Measurements from ENCODE around the gene RTL10. TPM values are rescaled to one million over a fixed set of nuclear protein-coding genes. Genes with fewer than 3 reads are reported as not detected.

Gene RTL10
- total and polyA plus RNA-seq, 2 experiments from 2014 or later = 13.0 to 15.9 TPM

- 22% methylated on average over 32 of the region's 32 CpGs for WGBS (ENCODE audit: low lambda C conversion rate, missing lambda C conversion rate)
- H2AFZ ChIP-seq = no peak overlapping the region
Observed at GRCh38 chr22:19891317-19892256, 36.9 kb upstream of the RTL10 start.

GRCh38 chr22:19890502-19891316, 36.0 kb upstream of the RTL10 start:
- no peak overlapping the region for H3K27ac ChIP-seq
- no peaks in the 10 kb centered on the region for H3K9me2 ChIP-seq (replicated peaks; ENCODE audit: insufficient read depth)

More at GRCh38 chr22:19891317-19892256, 36.9 kb upstream of the RTL10 start:
- peak overlapping the region; percentile 68 for H3K4me2 ChIP-seq
- no peaks in the 10 kb centered on the region for H3K9me3 ChIP-seq (ENCODE audit: low read depth)
- no peak overlapping the region for H3K4me3 ChIP-seq
- H3K79me2 ChIP-seq = no peaks in the 10 kb centered on the region
- DNase-seq (ENCODE audit: low spot score) = peak; percentile 74
- H3K36me3 ChIP-seq (replicated peaks; ENCODE audit: insufficient read depth, low read depth) = no peaks in the 10 kb centered on the region
- TF ChIP-seq CTCF (IDR thresholded peaks at IDR 0.05; ENCODE audit: poor library complexity) = no peak
- TF ChIP-seq EZH2phosphoT487 (IDR thresholded peaks at IDR 0.05; ENCODE audit: low read depth, severe bottlenecking, unreplicated experiment) = no peak
- H3K27me3 ChIP-seq = no peaks in the 10 kb centered on the region
- H3K27ac ChIP-seq = peak overlapping the region; percentile 45
- no peaks in the 10 kb centered on the region for H3K9me2 ChIP-seq (replicated peaks; ENCODE audit: insufficient read depth)
- H4K20me1 ChIP-seq (ENCODE audit: insufficient read depth, poor library complexity, severe bottlenecking) = no peaks in the 10 kb centered on the region
- peaks cover 21% of the 10 kb centered on the region for H3K4me1 ChIP-seq (ENCODE audit: insufficient read depth)

GRCh38 chr22:19889951-19890350, 35.3 kb upstream of the RTL10 start:
- TF ChIP-seq EZH2 (IDR thresholded peaks at IDR 0.05; ENCODE audit: borderline replicate concordance) (no peak), CTCF (IDR thresholded peaks at IDR 0.05; ENCODE audit: poor library complexity) (no peak), EZH2phosphoT487 (IDR thresholded peaks at IDR 0.05; ENCODE audit: low read depth, severe bottlenecking, unreplicated experiment) (no peak)
- H3K36me3 ChIP-seq (replicated peaks; ENCODE audit: insufficient read depth, low read depth) = no peaks in the 10 kb centered on the region

More at GRCh38 chr22:19890502-19891316, 36.0 kb upstream of the RTL10 start:
- H3K36me3 ChIP-seq (replicated peaks; ENCODE audit: insufficient read depth, low read depth) = no peaks in the 10 kb centered on the region
- H3K79me2 ChIP-seq = no peaks in the 10 kb centered on the region
- no peaks in the 10 kb centered on the region for H3K9me3 ChIP-seq (ENCODE audit: low read depth)
- 80% methylated on average over 20 of the region's 20 CpGs for WGBS (ENCODE audit: low lambda C conversion rate, missing lambda C conversion rate)
- H4K20me1 ChIP-seq (ENCODE audit: insufficient read depth, poor library complexity, severe bottlenecking) = no peaks in the 10 kb centered on the region
- peaks cover 21% of the 10 kb centered on the region for H3K4me1 ChIP-seq (ENCODE audit: insufficient read depth)
- DNase-seq (ENCODE audit: low spot score) = no peak
- TF ChIP-seq EZH2phosphoT487 (IDR thresholded peaks at IDR 0.05; ENCODE audit: low read depth, severe bottlenecking, unreplicated experiment) = no peak
- no peak for TF ChIP-seq CTCF (IDR thresholded peaks at IDR 0.05; ENCODE audit: poor library complexity)
- TF ChIP-seq EZH2 (IDR thresholded peaks at IDR 0.05; ENCODE audit: borderline replicate concordance) = no peak
- no peaks in the 10 kb centered on the region for H3K27me3 ChIP-seq
- peak overlapping the region; percentile 68 for H3K4me2 ChIP-seq
- no peak overlapping the region for H2AFZ ChIP-seq
- H3K4me3 ChIP-seq = no peak overlapping the region

More at GRCh38 chr22:19889951-19890350, 35.3 kb upstream of the RTL10 start:
- Histone ChIP-seq H3K9me3 (ENCODE audit: low read depth) (no peaks in the 10 kb centered on the region), H3K79me2 (no peaks in the 10 kb centered on the region), H3K27me3 (no peaks in the 10 kb centered on the region), H3K27ac (no peak overlapping the region), H4K20me1 (ENCODE audit: insufficient read depth, poor library complexity, severe bottlenecking) (no peaks in the 10 kb centered on the region), H2AFZ (no peak overlapping the region), H3K9me2 (replicated peaks; ENCODE audit: insufficient read depth) (no peaks in the 10 kb centered on the region), H3K4me2 (no peak overlapping the region), H3K4me3 (no peak overlapping the region), H3K4me1 (ENCODE audit: insufficient read depth) (peaks cover 21% of the 10 kb centered on the region)
- WGBS (ENCODE audit: low lambda C conversion rate, missing lambda C conversion rate) = 83% methylated on average over 9 of the region's 9 CpGs
- DNase-seq (ENCODE audit: low spot score) = no peak
